Mucosa of descending colon (tissue), 3 donors: ENCODE data around the gene MTCL1. TPM values are rescaled to one million over a fixed set of nuclear protein-coding genes. Genes with fewer than 3 reads are reported as not detected.
A peak's percentile ranks its signal among the peaks of the same experiment; 100 is the strongest.

Experiments
- ATAC-seq: fragments of 200-7000 bp; cut with Tn5 transposase; one replicate; pipeline ENCODE4 v1.9.1; 2020; ENCODE audit warnings: mild to moderate bottlenecking, moderate library complexity
- DNase-seq, 3 donors: peaks; one replicate each; pipeline ENCODE4 v3.0.0-alpha.2; 2020
- H3K36me3 ChIP-seq: fragments of 200-600 bp; one replicate; pipeline ENCODE4 v1.8.0; 2021; ENCODE audit warnings: low read depth, mild to moderate bottlenecking
- H3K4me1 ChIP-seq: fragments of 200-600 bp; one replicate; pipeline ENCODE4 v1.8.0; 2021; ENCODE audit warnings: low read depth, mild to moderate bottlenecking
- H3K4me3 ChIP-seq: fragments of 200-600 bp; one replicate; pipeline ENCODE4 v1.8.0; 2021; ENCODE audit warnings: mild to moderate bottlenecking
- H3K9me3 ChIP-seq: fragments of 200-600 bp; one replicate; pipeline ENCODE4 v1.8.0; 2021; ENCODE audit warnings: mild to moderate bottlenecking
- intact Hi-C, 2 donors: fragments of 100-400 bp; cut with DNase I in 1 of 2; cut with micrococcal nuclease in 1 of 2; formaldehyde crosslinking; loops; one replicate each; pipeline versions ENCODE4 v1.11.0 to v1.11.1; 2022; cut with DNase I, micrococcal nuclease
- total RNA-seq, 3 donors: library from RNA; stranded (reverse); fragmentation: NEBNext Ultra II Directional in 2 of 3; extraction: Animal tissue kit (Norgen Biotek cat#: 25700) in 2 of 3; gene quantifications; one replicate each; pipeline versions ENCODE4 v1.2.1 to v1.2.4, GENCODE V29; 2021 to 2023
- TF ChIP-seq, protein P1 (sequence below): fragments of 200-600 bp; IDR thresholded peaks from one replicate; pipeline ENCODE4 v1.8.0; 2022; ENCODE audit warnings: antibody characterized with exemption, mild to moderate bottlenecking
- donor health status: DM: no; HTN: no; CAD: no; lungs with moderate emphysema.
- donor health status: DM: no; HTN: no; CAD: no.
- donor health status: DM: no; HTN: yes; CAD: no.

The MTCL1 gene
- total RNA-seq, 3 donors from 2014 or later, result 4.1 to 141 (median 15.4) TPM

- TF ChIP-seq, protein P1, sequence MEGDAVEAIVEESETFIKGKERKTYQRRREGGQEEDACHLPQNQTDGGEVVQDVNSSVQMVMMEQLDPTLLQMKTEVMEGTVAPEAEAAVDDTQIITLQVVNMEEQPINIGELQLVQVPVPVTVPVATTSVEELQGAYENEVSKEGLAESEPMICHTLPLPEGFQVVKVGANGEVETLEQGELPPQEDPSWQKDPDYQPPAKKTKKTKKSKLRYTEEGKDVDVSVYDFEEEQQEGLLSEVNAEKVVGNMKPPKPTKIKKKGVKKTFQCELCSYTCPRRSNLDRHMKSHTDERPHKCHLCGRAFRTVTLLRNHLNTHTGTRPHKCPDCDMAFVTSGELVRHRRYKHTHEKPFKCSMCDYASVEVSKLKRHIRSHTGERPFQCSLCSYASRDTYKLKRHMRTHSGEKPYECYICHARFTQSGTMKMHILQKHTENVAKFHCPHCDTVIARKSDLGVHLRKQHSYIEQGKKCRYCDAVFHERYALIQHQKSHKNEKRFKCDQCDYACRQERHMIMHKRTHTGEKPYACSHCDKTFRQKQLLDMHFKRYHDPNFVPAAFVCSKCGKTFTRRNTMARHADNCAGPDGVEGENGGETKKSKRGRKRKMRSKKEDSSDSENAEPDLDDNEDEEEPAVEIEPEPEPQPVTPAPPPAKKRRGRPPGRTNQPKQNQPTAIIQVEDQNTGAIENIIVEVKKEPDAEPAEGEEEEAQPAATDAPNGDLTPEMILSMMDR, result no peak
- Histone ChIP-seq H3K4me3 (no peak overlapping the region), H3K36me3 (no peaks in the 10 kb centered on the region), H3K9me3 (no peaks in the 10 kb centered on the region), H3K4me1 (peaks cover 11% of the 10 kb centered on the region)
- DNase-seq (no peak), ATAC-seq (no peak)
- intact Hi-C loops, result no loop called here
Measured at GRCh38 chr18:8726963-8727705, 21.8 kb downstream of the MTCL1 start.

DNA sequence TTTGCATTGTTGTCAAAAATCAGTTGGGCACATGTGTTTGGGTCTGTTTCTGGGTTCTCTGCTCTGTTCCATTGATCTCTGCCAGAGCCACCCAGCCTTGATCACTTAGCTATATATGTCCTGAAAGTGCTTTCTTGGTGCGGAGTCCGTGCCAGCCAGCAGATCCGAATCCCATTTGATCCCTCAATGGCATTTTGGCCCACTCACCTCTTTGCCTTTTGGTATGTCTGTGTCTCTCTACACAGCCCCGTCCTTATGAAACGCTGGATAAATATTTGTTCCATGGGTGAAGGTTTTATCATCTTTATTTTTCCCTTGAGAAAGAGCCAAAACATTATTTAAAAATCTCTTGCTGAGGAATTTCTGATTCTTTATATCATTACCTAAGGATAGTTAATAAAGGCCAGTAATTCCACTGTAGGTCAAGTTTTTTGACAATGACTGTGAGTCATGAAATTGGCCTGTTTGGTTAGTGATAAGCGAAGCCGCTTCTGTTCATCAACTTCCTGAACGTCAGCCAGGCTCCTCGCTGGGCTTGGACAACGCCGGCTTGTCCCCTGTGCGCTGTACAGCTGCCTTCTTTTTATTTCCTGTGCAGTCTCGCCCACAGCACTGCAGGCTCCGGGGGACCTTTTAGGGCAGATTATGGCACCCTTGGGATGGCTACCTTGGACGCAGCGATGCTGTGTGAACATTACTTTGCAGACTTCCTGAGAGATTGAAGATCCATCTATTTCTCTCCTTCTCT lies 24.9 kb downstream of the MTCL1 start:
- H3K9me3 ChIP-seq, result no peaks in the 10 kb centered on the region
- DNase-seq (peak; percentile 63 to 79 (median 65)), ATAC-seq (peak; percentile 99)
- intact Hi-C loops, result no loop called here
- no peak overlapping the region for H3K4me3 ChIP-seq
- TF ChIP-seq, protein P1, result no peak
- peaks cover 4% of the 10 kb centered on the region for H3K4me1 ChIP-seq
- no peaks in the 10 kb centered on the region for H3K36me3 ChIP-seq

GRCh38 chr18:8732442-8733360 lies 27.3 kb downstream of the MTCL1 start:
- ATAC-seq (no peak), DNase-seq (no peak)
- intact Hi-C loops, result no loop called here
- Histone ChIP-seq H3K36me3 (no peaks in the 10 kb centered on the region), H3K4me1 (peaks cover 4% of the 10 kb centered on the region), H3K4me3 (no peak overlapping the region), H3K9me3 (no peaks in the 10 kb centered on the region)
- TF ChIP-seq, protein P1, result no peak

DNA sequence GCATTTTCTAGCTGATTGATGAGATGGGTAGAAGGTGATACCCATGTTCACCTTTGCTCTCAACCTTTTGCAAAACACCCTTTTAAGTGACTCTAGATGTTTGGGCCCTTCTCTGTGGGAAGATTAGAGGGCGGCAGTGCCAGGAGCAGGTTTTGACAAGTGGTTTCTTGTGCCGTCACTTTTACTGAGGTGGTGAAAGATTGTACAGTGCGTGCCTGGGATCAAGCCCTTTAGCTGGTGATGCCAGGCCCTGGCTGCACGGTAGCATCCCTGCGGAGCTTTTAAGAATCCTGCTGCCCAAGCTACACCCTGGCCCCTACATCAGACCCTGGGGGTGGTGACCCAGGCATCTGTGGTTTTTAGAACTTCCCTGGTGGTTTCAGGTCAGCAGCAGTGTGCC lies 29.1 kb downstream of the MTCL1 start:
- H3K9me3 ChIP-seq, result no peaks in the 10 kb centered on the region
- TF ChIP-seq, protein P1, result no peak
- no peak for ATAC-seq
- DNase-seq, result no peak
- H3K36me3 ChIP-seq, result no peaks in the 10 kb centered on the region
- intact Hi-C loops, result no loop called here
- H3K4me3 ChIP-seq, result no peak overlapping the region
- H3K4me1 ChIP-seq, result peaks cover 4% of the 10 kb centered on the region

GRCh38 chr18:8735274-8735673 lies 29.9 kb downstream of the MTCL1 start:
- DNase-seq, result no peak
- Histone ChIP-seq H3K9me3 (no peaks in the 10 kb centered on the region), H3K36me3 (no peaks in the 10 kb centered on the region), H3K4me1 (no peaks in the 10 kb centered on the region), H3K4me3 (no peak overlapping the region)
- ATAC-seq, result no peak
- TF ChIP-seq, protein P1, result no peak
- intact Hi-C loops, result no loop called here
